ENCODE measurements around the gene COL24A1. TPM values are rescaled to one million over a fixed set of nuclear protein-coding genes. Genes with fewer than 3 reads are reported as not detected.

The COL24A1 gene
- total and polyA plus RNA-seq, 2 of the 13 experiments (the other 11 are each of a cell fraction or from before 2014, with no cell fraction given): 0.04 to 0.13 TPM

GRCh38 chr1:85983316-85983715 is 173.3 kb downstream of the COL24A1 start (continued):
- TF ChIP-seq, protein P1, sequence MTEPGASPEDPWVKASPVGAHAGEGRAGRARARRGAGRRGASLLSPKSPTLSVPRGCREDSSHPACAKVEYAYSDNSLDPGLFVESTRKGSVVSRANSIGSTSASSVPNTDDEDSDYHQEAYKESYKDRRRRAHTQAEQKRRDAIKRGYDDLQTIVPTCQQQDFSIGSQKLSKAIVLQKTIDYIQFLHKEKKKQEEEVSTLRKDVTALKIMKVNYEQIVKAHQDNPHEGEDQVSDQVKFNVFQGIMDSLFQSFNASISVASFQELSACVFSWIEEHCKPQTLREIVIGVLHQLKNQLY (CRISPR knock-in tag; IDR thresholded peaks at IDR 0.05): no peak
- TF ChIP-seq ZNF724P (CRISPR knock-in tag; IDR thresholded peaks at IDR 0.05; ENCODE audit: borderline replicate concordance): no peak
- TF ChIP-seq HNF4A (CRISPR knock-in tag; IDR thresholded peaks at IDR 0.05): no peak
- TF ChIP-seq, protein P2, sequence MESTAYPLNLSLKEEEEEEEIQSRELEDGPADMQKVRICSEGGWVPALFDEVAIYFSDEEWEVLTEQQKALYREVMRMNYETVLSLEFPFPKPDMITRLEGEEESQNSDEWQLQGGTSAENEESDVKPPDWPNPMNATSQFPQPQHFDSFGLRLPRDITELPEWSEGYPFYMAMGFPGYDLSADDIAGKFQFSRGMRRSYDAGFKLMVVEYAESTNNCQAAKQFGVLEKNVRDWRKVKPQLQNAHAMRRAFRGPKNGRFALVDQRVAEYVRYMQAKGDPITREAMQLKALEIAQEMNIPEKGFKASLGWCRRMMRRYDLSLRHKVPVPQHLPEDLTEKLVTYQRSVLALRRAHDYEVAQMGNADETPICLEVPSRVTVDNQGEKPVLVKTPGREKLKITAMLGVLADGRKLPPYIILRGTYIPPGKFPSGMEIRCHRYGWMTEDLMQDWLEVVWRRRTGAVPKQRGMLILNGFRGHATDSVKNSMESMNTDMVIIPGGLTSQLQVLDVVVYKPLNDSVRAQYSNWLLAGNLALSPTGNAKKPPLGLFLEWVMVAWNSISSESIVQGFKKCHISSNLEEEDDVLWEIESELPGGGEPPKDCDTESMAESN (CRISPR knock-in tag; conservative IDR thresholded peaks at IDR 0.05): no peak

GRCh38 chr1:85976516-85977205 is 179.9 kb downstream of the COL24A1 start:
- intact Hi-C loops (cut with micrococcal nuclease; ENCODE audit: unreplicated experiment): no loop called here
- DNase-seq (ENCODE audit: low spot score) (no peak), ATAC-seq (no peak), FAIRE-seq (no peak)
- H3K4me3 ChIP-seq (replicated peaks in 1 of 3; ENCODE audit: insufficient read depth in 1 of 3, low read depth in 2 of 3, low read length in 3 of 3): no peak overlapping the region
- no peaks in the 10 kb centered on the region for H3K9me3 ChIP-seq (ENCODE audit: low read length)
- no peaks in the 10 kb centered on the region for H4K20me1 ChIP-seq (ENCODE audit: insufficient read depth, low read length)
- TF ChIP-seq ZNF350 (CRISPR knock-in tag; IDR thresholded peaks at IDR 0.05; ENCODE audit: borderline replicate concordance, low read depth) (no peak), LCORL (IDR thresholded peaks at IDR 0.05) (no peak), LCORL (CRISPR knock-in tag; IDR thresholded peaks at IDR 0.05) (no peak), ZBTB44 (CRISPR knock-in tag; IDR thresholded peaks at IDR 0.05) (no peak), NFIB (CRISPR knock-in tag; IDR thresholded peaks at IDR 0.05; ENCODE audit: borderline replicate concordance) (no peak), TBP (CRISPR knock-in tag; IDR thresholded peaks at IDR 0.05) (no peak), MBNL3 (CRISPR knock-in tag; conservative IDR thresholded peaks at IDR 0.05) (no peak), TBX3 (IDR thresholded peaks at IDR 0.05; ENCODE audit: borderline replicate concordance) (no peak)
- TF ChIP-seq, protein P3, sequence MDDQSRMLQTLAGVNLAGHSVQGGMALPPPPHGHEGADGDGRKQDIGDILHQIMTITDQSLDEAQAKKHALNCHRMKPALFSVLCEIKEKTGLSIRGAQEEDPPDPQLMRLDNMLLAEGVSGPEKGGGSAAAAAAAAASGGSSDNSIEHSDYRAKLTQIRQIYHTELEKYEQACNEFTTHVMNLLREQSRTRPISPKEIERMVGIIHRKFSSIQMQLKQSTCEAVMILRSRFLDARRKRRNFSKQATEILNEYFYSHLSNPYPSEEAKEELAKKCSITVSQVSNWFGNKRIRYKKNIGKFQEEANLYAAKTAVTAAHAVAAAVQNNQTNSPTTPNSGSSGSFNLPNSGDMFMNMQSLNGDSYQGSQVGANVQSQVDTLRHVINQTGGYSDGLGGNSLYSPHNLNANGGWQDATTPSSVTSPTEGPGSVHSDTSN (CRISPR knock-in tag; IDR thresholded peaks at IDR 0.05; ENCODE audit: borderline replicate concordance): no peak
- TF ChIP-seq, protein P4, sequence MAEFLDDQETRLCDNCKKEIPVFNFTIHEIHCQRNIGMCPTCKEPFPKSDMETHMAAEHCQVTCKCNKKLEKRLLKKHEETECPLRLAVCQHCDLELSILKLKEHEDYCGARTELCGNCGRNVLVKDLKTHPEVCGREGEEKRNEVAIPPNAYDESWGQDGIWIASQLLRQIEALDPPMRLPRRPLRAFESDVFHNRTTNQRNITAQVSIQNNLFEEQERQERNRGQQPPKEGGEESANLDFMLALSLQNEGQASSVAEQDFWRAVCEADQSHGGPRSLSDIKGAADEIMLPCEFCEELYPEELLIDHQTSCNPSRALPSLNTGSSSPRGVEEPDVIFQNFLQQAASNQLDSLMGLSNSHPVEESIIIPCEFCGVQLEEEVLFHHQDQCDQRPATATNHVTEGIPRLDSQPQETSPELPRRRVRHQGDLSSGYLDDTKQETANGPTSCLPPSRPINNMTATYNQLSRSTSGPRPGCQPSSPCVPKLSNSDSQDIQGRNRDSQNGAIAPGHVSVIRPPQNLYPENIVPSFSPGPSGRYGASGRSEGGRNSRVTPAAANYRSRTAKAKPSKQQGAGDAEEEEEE (CRISPR knock-in tag; IDR thresholded peaks at IDR 0.05; ENCODE audit: borderline replicate concordance): no peak
- 18% methylated on average over 4 of the region's 4 CpGs for WGBS (ENCODE audit: low lambda C conversion rate)
- H3K4me2 ChIP-seq (ENCODE audit: low read depth, low read length): no peak overlapping the region
- H3K79me2 ChIP-seq (ENCODE audit: insufficient read depth, low read length): no peaks in the 10 kb centered on the region
- no peak overlapping the region for H2AFZ ChIP-seq (ENCODE audit: low read length)
- ChIA-PET CTCF (ENCODE audit: low intra/inter-chr PET ratio, low total read pairs) (no interaction called here), POLR2A (no interaction called here)
- no peak overlapping the region for H3K27ac ChIP-seq (ENCODE audit: extremely low read length, insufficient read depth, low read length)
- H3K4me1 ChIP-seq (ENCODE audit: insufficient read depth, low read length): no peaks in the 10 kb centered on the region
- in situ Hi-C loops (cut with HindIII; ENCODE audit: extremely low pct_ligation_motif_present, low pct_unique_long_range_greater_than_20kb): no loop called here
- H3K36me3 ChIP-seq (replicated peaks in 1 of 2; ENCODE audit: control insufficient read depth in 1 of 2, insufficient read depth in 2 of 2, low read length in 2 of 2): no peaks in the 10 kb centered on the region
- no TSS peak for BruUV-seq (replicated peaks)
- no peaks in the 10 kb centered on the region for H3K27me3 ChIP-seq (ENCODE audit: control insufficient read depth in 1 of 2, insufficient read depth in 2 of 2, low read length in 2 of 2)
- no peak overlapping the region for H3K9ac ChIP-seq (ENCODE audit: insufficient read depth, low read depth, low read length)
